Sigmoid colon (tissue), 7 donors: ENCODE measurements around the gene EPHB4. TPM values are rescaled to one million over a fixed set of nuclear protein-coding genes. Genes with fewer than 3 reads are reported as not detected.
"Not testable (repeated sequence)": the region's sequence is repeated elsewhere in the genome, so short reads cannot be mapped to it uniquely, and the experiment has no call there.

Experiments used
- DNase-seq: peaks from one replicate; pipeline ENCODE4 v3.0.0-alpha.2; 2019
- H3K27ac ChIP-seq, 4 donors: fragments of 200-600 bp; sonication (generic); one replicate each; pipeline ENCODE4 v1.5.1; 2016 to 2019; ENCODE audit warnings: mild to moderate bottlenecking in 1 of 4
- H3K27me3 ChIP-seq, 3 donors: fragments of 200-600 bp; sonication (generic); one replicate each; pipeline ENCODE4 v1.5.1; 2019; ENCODE audit warnings: mild to moderate bottlenecking in 1 of 3
- H3K36me3 ChIP-seq, 4 donors: fragments of 200-600 bp; sonication (generic); one replicate each; pipeline ENCODE4 v1.5.1; 2016 to 2019
- H3K4me1 ChIP-seq, 4 donors: fragments of 200-600 bp; sonication (generic); one replicate each; pipeline ENCODE4 v1.5.1; 2017 to 2019
- H3K4me3 ChIP-seq, 4 donors: fragments of 200-600 bp; sonication (generic); one replicate each; pipeline ENCODE4 v1.5.1; 2017 to 2019; ENCODE audit warnings: mild to moderate bottlenecking in 2 of 4, moderate library complexity in 1 of 4
- H3K9me3 ChIP-seq, 4 donors: fragments of 200-600 bp in 3 of 4; sonication (generic) in 3 of 4; one replicate each; pipeline versions ENCODE4 v1.5.1 to v1.6.1; 2013 to 2019
- EP300 ChIP-seq, 4 donors: sonication (generic); formaldehyde crosslinking; IDR thresholded peaks; one replicate each; pipeline ENCODE4 v1.6.1; 2017; ENCODE audit warnings: antibody characterized with exemption in 4 of 4
- POLR2A ChIP-seq, 2 donors: fragments of 450-650 bp; IDR thresholded peaks; one replicate each; pipeline ENCODE4 v1.6.1; 2016; ENCODE audit warnings: antibody characterized with exemption in 2 of 2, mild to moderate bottlenecking in 2 of 2, moderate library complexity in 2 of 2
- POLR2AphosphoS5 ChIP-seq, 4 donors: sonication (generic); formaldehyde crosslinking; IDR thresholded peaks; one replicate each; pipeline ENCODE4 v1.6.1; 2017; ENCODE audit warnings: antibody characterized with exemption in 4 of 4
- WGBS, 2 donors: extraction: QIAGEN DNeasy Blood & Tissue Kit; methylation state at CpG; one replicate each; pipeline ENCODE4 v1.1.7; 2013; 5-methylcytosine and 5-hydroxymethylcytosine counted together
- intact Hi-C: fragments of 100-400 bp; cut with DNase I; formaldehyde crosslinking; loops from one replicate; pipeline ENCODE4 v1.15.1; 2023
- polyA plus RNA-seq, 3 donors: library from polyadenylated mRNA; stranded (reverse); fragments of 200-250 nt; gene quantifications; one replicate each; pipeline ENCODE4 v1.2.3, GENCODE V29; 2013
- total RNA-seq, 4 donors: library from RNA; depleted of rRNA; stranded (reverse); fragments of >200 nt; gene quantifications; one replicate each; pipeline ENCODE4 v1.1.0, GENCODE V29; 2016
- TF ChIP-seq, protein P1 (sequence below), 4 experiments: fragments of 450-650 bp in 3 of 4; fragments of 200-600 bp in 1 of 4; IDR thresholded peaks; one replicate each; pipeline ENCODE4 v1.5.1; 2016 to 2019; ENCODE audit warnings: antibody characterized with exemption in 4 of 4, mild to moderate bottlenecking in 3 of 4, moderate library complexity in 2 of 4
- donor health status: healthy with polysubstance abuse.
- donor health status: Bipolar disorder and iron deficiency.
- donor health status: healthy.

Gene EPHB4
- total and polyA plus RNA-seq, 7 donors, result 5.1 to 35.5 (median 27.3) TPM

DNA sequence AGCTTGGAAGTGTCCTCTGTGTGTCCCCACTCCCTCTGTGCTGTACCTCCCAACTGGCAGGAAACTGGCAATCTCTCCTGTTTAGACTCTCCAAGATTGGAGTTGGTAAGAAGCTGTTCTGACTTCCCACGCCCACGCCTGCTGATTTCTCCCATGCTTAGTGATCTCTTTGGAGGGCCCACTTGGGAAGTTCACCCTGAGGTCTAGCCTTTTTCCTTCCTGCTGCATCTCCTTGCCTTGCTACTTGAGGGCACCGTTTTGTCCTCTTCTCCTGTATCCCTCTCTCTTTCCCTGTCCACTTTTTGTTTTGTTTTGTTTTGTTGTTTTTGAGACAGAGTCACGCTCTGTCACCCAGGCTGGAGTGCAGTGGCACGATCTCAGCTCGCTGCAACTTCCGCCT lies 58.5 kb downstream of the EPHB4 start:
- H3K27me3 ChIP-seq, result no peaks in the 10 kb centered on the region
- no peak for TF ChIP-seq POLR2AphosphoS5 (IDR thresholded peaks at IDR 0.05)
- no peak for TF ChIP-seq EP300 (IDR thresholded peaks at IDR 0.05)
- TF ChIP-seq POLR2A (IDR thresholded peaks at IDR 0.05), result no peak
- TF ChIP-seq, protein P1, sequence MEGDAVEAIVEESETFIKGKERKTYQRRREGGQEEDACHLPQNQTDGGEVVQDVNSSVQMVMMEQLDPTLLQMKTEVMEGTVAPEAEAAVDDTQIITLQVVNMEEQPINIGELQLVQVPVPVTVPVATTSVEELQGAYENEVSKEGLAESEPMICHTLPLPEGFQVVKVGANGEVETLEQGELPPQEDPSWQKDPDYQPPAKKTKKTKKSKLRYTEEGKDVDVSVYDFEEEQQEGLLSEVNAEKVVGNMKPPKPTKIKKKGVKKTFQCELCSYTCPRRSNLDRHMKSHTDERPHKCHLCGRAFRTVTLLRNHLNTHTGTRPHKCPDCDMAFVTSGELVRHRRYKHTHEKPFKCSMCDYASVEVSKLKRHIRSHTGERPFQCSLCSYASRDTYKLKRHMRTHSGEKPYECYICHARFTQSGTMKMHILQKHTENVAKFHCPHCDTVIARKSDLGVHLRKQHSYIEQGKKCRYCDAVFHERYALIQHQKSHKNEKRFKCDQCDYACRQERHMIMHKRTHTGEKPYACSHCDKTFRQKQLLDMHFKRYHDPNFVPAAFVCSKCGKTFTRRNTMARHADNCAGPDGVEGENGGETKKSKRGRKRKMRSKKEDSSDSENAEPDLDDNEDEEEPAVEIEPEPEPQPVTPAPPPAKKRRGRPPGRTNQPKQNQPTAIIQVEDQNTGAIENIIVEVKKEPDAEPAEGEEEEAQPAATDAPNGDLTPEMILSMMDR (IDR thresholded peaks at IDR 0.05), result no peak

DNA sequence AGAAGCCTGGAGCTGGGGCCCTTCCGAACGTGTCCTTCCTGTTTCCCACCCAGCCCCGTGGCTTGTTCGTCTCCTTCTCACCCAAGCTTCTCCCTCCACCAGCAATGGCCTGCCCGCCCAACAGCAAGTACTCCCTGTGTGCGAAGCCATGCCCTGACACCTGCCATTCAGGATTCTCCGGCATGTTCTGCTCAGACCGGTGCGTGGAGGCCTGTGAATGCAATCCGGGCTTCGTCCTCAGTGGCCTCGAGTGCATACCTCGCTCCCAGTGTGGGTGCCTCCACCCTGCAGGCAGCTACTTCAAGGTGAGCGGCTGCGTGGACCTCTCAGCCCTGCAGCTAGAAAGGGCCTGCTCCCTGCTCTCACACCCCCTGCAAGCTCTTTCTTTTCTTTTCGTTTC lies 62.1 kb downstream of the EPHB4 start:
- Histone ChIP-seq H3K36me3 (no peaks in the 10 kb centered on the region), H3K9me3 (no peaks in the 10 kb centered on the region), H3K27me3 (peaks cover 0 to 5% (median 0%) of the 10 kb centered on the region in 3 donors), H3K4me3 (no peak overlapping the region), H3K27ac (no peak overlapping the region), H3K4me1 (no peaks in the 10 kb centered on the region)
- TF ChIP-seq EP300 (IDR thresholded peaks at IDR 0.05), result no peak
- TF ChIP-seq POLR2A (IDR thresholded peaks at IDR 0.05), result no peak
- TF ChIP-seq, protein P1 (IDR thresholded peaks at IDR 0.05), result no peak
- no peak for TF ChIP-seq POLR2AphosphoS5 (IDR thresholded peaks at IDR 0.05)
- DNase-seq, result no peak
- WGBS, 2 donors, result 83 to 85% methylated on average over 16 of the region's 16 CpGs
- intact Hi-C loops, result no loop called here

More for the DNA sequence above, 58.5 kb downstream of the EPHB4 start:
- WGBS, 2 donors, result 83 to 85% methylated on average over 7 of the region's 7 CpGs
- Histone ChIP-seq H3K27ac (no peak overlapping the region), H3K4me3 (no peak overlapping the region), H3K4me1 (no peaks in the 10 kb centered on the region), H3K9me3 (no peaks in the 10 kb centered on the region), H3K36me3 (no peaks in the 10 kb centered on the region)
- no peak for DNase-seq
- intact Hi-C loops, result no loop called here

DNA sequence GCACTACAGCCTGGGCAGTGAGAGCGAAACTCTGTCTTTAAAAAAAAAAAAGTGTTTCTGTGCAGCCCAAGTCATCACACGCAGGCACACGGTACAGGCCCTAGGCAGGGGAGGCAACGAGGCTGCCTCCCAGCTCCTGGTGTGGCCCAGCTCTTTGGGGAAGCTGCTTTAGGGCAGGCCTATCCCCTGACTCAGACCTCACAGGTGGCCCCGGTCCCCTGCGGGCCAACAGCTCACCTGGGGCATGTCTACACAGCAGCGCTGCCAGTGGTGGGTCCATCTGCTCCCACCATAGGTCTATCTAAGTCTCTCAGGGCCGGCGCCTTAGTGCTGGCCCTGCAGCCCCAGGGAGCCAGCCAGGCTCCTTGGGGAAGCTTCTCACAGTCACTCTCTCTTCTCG lies 62.5 kb downstream of the EPHB4 start:
- no peak for DNase-seq
- H3K9me3 ChIP-seq, result no peaks in the 10 kb centered on the region
- no peaks in the 10 kb centered on the region for H3K36me3 ChIP-seq
- H3K4me3 ChIP-seq, result no peak overlapping the region
- TF ChIP-seq EP300 (IDR thresholded peaks at IDR 0.05) (no peak), POLR2A (IDR thresholded peaks at IDR 0.05) (no peak), POLR2AphosphoS5 (IDR thresholded peaks at IDR 0.05) (no peak)
- TF ChIP-seq, protein P1 (IDR thresholded peaks at IDR 0.05), result no peak
- intact Hi-C loops, result no loop called here
- H3K27me3 ChIP-seq, result peaks cover 0 to 5% (median 0%) of the 10 kb centered on the region in 3 donors
- 77 to 80% methylated on average over 10 of the region's 10 CpGs for WGBS, 2 donors
- H3K27ac ChIP-seq, result no peak overlapping the region
- H3K4me1 ChIP-seq, result no peaks in the 10 kb centered on the region

DNA sequence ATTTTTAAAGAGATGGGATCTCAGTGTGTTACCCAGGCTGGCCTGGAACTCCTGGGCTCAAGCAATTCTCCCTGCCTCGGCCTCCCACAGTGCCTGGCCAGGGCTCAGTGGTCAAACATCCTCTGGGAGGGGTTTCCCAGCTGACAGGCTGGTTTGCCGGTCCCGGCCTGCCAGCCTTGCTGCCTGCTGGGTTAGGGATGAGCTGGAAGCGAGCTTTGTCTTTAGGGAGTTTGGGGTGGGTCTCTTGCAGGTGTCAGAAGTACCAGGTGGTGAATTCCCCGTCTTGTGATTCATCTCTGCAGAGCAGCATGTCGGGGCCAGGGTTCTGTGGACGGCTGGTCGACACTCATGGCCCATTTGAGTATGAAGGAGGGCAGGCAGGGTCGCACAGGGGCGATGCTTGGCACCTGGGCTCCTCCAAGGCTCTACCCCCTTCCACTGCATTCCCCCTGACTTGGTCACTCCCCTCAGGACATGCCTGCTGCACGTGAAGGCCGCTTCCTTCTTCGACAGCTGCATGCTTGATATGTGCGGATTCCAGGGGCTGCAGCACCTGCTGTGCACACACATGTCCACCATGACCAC lies 63.7 kb downstream of the EPHB4 start:
- no peak overlapping the region for H3K4me3 ChIP-seq
- peaks cover 0 to 5% (median 0%) of the 10 kb centered on the region in 3 donors for H3K27me3 ChIP-seq
- no peak for DNase-seq
- no peaks in the 10 kb centered on the region for H3K4me1 ChIP-seq
- no peak overlapping the region for H3K27ac ChIP-seq
- no peaks in the 10 kb centered on the region for H3K36me3 ChIP-seq
- H3K9me3 ChIP-seq, result no peaks in the 10 kb centered on the region
- TF ChIP-seq POLR2A (IDR thresholded peaks at IDR 0.05), result no peak
- intact Hi-C loops, result no loop called here
- WGBS, 2 donors, result 71 to 72% methylated on average over 14 of the region's 14 CpGs

DNA sequence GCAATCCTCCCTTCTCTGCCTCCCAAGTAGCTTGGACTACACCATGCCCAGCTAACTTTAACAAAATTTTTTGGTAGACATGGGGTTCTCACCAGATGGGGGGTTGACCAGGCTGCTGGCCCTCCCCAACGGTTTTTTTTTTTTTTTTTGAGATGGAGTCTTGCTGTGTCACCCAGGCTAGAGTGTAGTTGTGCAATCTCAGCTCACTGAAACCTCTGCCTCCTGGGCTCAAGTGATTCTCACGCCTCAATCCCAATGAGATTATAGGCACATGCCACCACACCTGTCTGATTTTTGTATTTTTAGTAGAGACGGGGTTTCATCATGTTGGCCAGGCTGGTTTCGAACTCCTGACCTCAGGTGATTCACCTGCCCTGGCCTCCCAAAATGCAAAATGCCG lies 64.5 kb downstream of the EPHB4 start:
- DNase-seq, H3K27ac ChIP-seq, H3K27me3 ChIP-seq, H3K9me3 ChIP-seq, H3K36me3 ChIP-seq, H3K4me3 ChIP-seq, H3K4me1 ChIP-seq, intact Hi-C loops: not testable (repeated sequence)
- WGBS, 2 donors, result 74 to 81% methylated on average over 5 of the region's 5 CpGs
